ENCODE measurements around the gene FCHSD2.

DNA sequence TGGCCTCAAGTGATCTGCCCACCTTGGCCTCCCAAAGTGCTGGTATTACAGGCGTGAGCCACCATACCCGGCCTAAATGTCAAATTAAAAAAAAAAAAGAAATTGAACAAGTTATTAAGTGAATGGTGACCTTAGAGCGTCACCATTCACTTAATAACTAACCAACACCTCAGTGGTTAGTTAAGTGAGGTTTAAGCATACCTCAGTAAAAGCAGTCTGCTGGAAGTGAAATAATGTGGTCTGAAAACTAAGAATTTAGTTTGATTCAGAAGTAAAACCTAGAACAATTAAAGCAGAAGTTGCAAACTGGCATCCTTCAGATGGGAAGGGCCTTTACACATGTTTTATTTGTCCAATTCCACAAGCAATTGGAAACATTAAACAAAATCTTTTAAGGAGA is 71.5 kb downstream of the FCHSD2 start:
- TF ChIP-seq, protein P1, sequence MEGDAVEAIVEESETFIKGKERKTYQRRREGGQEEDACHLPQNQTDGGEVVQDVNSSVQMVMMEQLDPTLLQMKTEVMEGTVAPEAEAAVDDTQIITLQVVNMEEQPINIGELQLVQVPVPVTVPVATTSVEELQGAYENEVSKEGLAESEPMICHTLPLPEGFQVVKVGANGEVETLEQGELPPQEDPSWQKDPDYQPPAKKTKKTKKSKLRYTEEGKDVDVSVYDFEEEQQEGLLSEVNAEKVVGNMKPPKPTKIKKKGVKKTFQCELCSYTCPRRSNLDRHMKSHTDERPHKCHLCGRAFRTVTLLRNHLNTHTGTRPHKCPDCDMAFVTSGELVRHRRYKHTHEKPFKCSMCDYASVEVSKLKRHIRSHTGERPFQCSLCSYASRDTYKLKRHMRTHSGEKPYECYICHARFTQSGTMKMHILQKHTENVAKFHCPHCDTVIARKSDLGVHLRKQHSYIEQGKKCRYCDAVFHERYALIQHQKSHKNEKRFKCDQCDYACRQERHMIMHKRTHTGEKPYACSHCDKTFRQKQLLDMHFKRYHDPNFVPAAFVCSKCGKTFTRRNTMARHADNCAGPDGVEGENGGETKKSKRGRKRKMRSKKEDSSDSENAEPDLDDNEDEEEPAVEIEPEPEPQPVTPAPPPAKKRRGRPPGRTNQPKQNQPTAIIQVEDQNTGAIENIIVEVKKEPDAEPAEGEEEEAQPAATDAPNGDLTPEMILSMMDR (optimal IDR thresholded peaks at IDR 0.05 in 1 of 3, IDR thresholded peaks at IDR 0.05 in 1 of 3, conservative IDR thresholded peaks at IDR 0.05 in 1 of 3; ENCODE audit: extremely low read depth in 1 of 3, insufficient read depth in 2 of 3, low read length in 3 of 3), result no peak
- TF ChIP-seq EZH2 (IDR thresholded peaks at IDR 0.05; ENCODE audit: low read length), result no peak
